HG03432 (cell line): ENCODE data around the gene CNPY1.

Experiments
- ATAC-seq: cut with Tn5 transposase; IDR thresholded peaks from one replicate; pipeline ENCODE4 v1.9.1; 2021; ENCODE audit warnings: mild to moderate bottlenecking, moderate library complexity; ENCODE audit not compliant: unreplicated experiment

The CNPY1 gene

DNA sequence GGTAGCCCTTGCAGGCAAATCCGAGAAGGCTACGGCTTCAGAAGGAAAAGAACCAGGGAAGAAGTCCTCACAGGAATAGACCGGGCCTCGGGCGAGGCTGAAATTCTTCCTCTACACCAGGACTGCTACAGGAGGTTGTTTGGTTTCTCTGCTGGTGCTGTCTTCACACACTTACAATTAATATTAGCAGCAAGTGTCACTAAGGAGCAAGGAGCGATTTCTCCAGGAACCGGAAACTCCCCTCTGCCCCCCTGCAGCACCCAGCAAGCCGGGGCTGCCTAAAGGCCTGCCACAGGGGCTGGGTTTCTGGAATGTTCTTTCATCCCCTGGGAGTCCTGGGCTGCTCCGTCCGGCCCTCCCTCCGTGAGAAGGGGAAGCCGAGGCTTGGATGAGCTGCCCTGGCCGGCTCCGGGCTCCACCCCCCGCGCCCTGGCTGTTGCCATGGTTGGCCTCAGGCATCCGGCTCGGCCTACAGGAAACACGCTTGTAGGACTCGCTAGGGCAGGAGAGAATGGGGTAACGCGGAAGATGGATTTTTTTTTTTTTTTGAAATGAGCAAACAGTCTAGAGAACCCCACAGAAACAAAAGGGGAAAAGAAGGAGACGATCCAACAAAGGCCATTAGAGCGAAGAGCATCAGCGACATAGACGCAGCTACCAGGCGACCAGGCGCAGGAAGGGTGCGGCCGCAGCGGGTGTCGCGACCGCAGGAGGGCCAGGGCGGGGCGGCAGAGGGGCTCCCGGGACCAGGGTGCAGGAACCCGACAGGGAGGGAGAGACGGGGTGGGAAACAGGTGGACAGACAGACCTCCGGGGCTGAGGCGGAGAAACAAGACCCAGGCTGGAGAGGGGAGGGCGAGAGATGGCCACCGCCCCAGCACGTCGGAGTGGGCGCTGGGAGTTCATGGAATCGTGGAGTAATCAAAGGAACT is 55.4 kb downstream of the CNPY1 start:
- ATAC-seq = peak; percentile 87

- no peak for ATAC-seq
These were observed 56.3 kb downstream of the CNPY1 start for GRCh38 chr7:155489862-155490696.

DNA sequence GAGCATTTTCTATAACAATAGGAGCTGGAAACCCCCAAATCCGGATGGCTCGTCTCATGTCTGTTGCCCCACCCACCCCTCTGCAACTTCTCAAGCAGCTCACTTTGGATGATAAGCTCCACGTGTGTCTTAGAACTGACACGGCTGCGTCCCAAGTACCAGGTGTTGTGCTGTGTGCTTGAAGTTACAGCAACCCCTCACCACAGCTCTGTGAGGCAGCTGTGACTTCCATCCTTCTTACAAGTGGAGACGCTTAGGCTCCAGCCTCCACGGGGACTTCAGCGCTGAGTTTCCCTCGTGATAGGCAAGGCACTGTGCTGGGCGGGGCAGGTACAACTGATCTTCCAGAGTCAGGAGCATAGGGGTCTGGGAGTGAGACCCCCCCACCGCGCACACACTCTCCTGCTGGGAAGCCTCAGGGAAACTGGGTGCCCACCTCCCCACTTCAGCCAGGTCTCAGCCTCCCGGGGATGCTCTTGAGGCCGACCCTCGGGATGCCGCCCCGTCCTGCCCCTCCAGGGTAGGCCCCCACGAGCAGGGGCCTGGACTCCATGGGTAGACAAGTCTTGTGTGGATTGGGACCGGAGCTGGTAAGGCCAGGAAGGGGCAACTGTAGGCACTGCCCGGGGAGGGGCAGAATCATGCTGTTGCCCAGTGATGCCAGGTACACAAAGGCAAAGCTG is 57.1 kb downstream of the CNPY1 start:
- no peak for ATAC-seq

DNA sequence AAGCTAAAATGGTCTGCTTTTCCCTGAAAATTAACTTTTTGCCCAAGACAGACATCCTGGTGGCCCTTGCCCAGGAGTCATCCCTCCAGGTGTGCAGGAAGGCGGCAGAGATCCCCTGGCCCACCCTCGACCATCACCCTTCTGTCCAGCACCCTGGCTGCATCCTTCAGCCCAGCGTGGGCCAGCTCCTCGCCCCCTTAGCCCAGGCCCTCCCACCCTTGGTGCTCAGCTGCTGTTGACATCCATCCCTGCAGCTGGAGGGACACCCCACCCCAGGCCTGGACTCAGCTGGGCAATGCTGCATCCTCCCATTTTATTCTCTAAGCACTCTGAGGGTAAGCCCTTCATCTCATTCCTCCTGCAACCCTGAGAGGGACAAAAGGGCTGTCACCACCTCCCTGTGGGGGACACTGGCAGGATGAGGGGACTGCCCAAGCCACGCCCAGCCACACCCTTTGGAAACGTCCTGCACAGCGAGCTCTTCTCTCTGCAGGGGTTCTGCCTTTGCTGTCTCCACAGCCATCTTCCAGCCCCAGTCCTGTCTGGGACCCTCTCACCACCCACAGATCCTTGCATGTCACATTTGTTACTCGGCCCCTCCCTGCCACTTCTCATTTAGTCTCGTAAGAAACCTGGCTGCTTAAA is 57.8 kb downstream of the CNPY1 start:
- no peak for ATAC-seq

- no peak for ATAC-seq
These were observed 58.6 kb downstream of the CNPY1 start for GRCh38 chr7:155487509-155488482.

DNA sequence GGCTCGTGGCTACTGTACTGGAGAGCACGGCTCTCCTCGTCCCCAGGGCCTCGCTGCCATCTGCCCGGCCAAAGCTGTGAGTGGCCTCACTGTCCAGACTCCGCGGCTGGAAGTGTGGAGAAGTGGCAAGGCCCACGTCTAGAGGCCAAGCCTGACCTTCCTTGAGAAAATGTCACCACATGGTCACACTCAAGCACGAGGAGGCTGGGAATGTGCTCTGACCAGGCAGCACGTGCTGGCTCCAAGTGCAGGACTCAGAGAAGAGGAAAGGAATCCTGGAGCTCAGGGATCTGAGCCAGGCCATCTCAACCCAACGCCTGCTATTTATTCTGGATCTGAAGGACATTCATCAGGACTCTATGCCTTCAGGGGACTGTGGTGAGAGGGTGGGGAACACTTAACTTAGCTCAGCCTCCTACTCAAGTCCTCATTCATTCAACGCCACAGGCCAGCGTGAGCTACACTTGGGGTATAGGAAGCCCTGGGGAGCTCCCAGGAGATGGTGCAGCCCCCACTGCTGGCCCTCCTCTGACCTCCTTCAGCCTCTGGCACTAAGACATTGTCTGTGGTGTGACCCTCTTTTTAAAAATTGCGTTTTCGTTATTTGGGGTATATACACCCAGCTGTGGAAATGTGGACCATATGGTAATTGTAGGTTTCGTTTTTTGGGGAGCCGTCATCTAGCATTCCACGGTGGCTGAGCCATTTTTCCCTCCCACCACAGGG is 59.4 kb downstream of the CNPY1 start:
- no peak for ATAC-seq

DNA sequence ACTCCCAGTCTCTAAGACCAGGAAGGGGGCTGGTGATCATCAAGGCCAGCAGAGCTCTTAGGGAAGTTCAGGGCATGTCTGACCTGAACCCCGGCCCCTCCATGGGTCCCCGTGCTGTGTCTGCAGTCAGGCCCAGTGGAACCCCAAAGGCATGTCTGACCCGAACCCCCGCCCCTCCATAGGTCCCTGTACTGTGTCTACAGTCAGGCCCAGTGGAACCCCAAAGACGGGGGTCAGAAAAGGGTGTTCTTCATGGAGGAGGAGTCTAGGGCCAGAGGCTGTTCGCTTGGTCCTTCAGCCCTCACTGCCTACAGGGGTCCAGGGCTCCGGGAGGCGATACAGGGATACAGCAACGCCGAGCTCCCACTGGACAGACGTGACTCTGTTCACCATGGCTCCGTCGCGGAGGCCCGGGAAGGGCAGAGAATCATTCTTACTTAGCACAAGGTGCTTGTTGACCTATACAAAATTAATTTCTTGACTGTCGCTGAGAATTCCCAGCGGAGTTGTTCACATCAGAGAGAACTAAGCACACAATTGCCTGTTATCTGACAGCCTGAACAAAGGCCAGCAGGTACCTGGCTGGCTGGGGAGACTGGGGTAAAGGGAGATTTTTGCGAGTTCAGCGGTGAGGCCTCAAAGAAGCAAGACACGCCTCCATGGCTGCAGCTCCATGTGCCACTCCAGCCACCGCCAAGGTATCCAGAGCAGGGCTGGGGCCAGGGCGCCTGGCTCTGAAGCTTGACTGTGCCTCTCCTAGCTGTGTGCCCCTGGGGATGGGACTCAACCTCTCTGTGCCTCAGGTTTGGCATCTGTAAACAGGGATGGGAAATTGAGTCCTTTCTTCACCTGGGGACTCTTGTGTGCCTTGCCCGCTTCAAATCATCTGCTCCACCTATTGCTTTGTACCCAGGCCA is 61.6 kb downstream of the CNPY1 start:
- no peak for ATAC-seq

GRCh38 chr7:155483868-155484325 is 62.5 kb downstream of the CNPY1 start:
- no peak for ATAC-seq

- ATAC-seq = no peak
These were observed 63.1 kb downstream of the CNPY1 start for GRCh38 chr7:155483245-155483644.

- ATAC-seq = peak; percentile 39
These were observed 63.7 kb downstream of the CNPY1 start for GRCh38 chr7:155482511-155483183.

DNA sequence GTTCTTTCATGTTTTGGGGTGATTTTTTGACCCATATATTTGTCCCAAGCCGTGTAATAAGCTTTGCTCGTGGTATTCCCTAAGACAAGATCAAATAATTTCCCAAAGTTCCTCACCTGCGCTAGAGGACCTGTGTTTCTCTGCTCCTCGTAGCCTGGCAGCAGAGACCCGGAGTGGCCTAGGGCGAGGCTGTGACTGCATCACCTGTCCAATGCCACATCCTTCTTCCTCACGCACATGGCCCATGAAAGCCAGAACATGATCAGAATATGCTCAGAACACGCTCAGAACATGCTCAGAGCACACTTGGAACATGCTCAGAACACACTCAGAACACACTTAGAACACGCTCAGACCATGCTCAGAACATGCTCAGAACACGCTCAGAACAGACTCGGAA is 64.6 kb downstream of the CNPY1 start:
- no peak for ATAC-seq

DNA sequence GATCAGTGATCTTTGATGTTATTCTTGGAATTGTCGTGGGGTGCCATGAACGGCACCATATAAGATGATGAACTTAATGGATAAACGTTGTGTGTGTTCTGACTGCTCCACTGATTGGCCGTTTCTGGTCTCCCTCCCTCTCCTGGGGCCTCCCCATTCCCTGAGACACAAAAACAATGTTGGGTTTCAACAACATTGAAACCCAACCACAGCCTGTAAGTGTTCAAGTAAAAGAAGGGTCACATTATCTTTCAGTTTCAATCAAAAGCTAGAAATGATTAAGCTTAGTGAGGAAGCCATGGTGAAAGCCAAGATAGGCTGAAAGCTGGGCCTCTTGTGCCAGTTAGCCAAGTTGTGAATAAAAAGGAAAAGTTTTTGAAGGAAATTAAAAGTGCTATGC is 68.9 kb downstream of the CNPY1 start:
- ATAC-seq = peak; percentile 95

GRCh38 chr7:155471718-155472117 is 74.6 kb downstream of the CNPY1 start:
- ATAC-seq = no peak

GRCh38 chr7:155470686-155471638 is 75.4 kb downstream of the CNPY1 start:
- no peak for ATAC-seq

- no peak for ATAC-seq
These were observed 76.2 kb downstream of the CNPY1 start for GRCh38 chr7:155470186-155470487.
